ENCODE results near the gene SACS. TPM values are rescaled to one million over a fixed set of nuclear protein-coding genes. Genes with fewer than 3 reads are reported as not detected.

The SACS gene
- total RNA-seq, 1 experiment from 2014 or later, result 53.0 TPM

DNA sequence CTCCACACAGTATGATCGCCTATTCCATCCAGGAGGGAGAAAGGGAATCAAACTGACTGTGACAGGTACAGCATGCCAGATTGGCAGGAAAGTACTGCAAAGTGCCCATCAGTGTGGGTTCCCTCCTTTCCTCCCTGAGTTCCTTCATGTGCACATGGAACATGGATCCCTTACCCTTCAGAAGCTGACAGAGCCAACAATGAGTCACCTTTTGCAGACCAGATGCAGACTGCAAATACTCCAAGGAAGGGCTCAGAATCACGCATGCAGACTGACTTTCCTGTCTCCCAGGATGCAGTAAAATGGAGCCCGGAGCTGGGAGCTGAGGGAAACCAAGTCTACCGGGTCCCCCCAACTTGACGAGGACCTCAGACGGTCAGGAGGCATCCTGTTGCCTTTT lies 41.8 kb downstream of the SACS start:
- no peaks in the 10 kb centered on the region for H3K27me3 Mint-ChIP-seq (ENCODE audit: low read depth)
- H3K18ac ChIP-seq (ENCODE audit: insufficient read length, low read depth, low read length), result no peak overlapping the region
- no peak overlapping the region for H3K27ac ChIP-seq (ENCODE audit: insufficient read length, low read depth, low read length)

More for the DNA sequence above, 41.8 kb downstream of the SACS start:
- no peaks in the 10 kb centered on the region for H4K20me1 ChIP-seq (ENCODE audit: control insufficient read depth, insufficient read depth, insufficient read length)
- H3K4ac ChIP-seq (ENCODE audit: low read depth, low read length), result no peak overlapping the region
- H3K27me3 ChIP-seq (ENCODE audit: insufficient read depth, low read length), result no peaks in the 10 kb centered on the region
- H4K5ac ChIP-seq (ENCODE audit: insufficient read length, low read depth, low read length), result no peak overlapping the region
- no CpG with 5 or more reads among the region's 6 CpGs for WGBS (ENCODE audit: extremely low coverage, insufficient read length, low lambda C conversion rate)
- no peak overlapping the region for H2BK5ac ChIP-seq (ENCODE audit: insufficient read length, low read length)
- no peak overlapping the region for H4K91ac ChIP-seq (ENCODE audit: insufficient read length, low read depth, low read length)
- no peak overlapping the region for H2AK5ac ChIP-seq (ENCODE audit: insufficient read length, low read length)
- H3K23ac ChIP-seq (ENCODE audit: insufficient read length, low read depth, low read length), result no peak overlapping the region
- no peak overlapping the region for H3K4me2 ChIP-seq (ENCODE audit: insufficient read depth, insufficient read length, low read length)
- H3K79me1 ChIP-seq (ENCODE audit: insufficient read depth, low read depth, low read length, poor library complexity, severe bottlenecking), result no peaks in the 10 kb centered on the region
- no peak overlapping the region for H3T11ph ChIP-seq (ENCODE audit: low read length)
- Mint-ChIP-seq H3K36me3 (ENCODE audit: insufficient read depth in 1 of 3, low read depth in 3 of 3) (peaks cover 0 to 4% (median 4%) of the 10 kb centered on the region in 3 experiments; a peak in 2 of 7 replicates), H3K4me3 (no peak overlapping the region), H3K4me1 (no peaks in the 10 kb centered on the region; a peak in 1 of 4 replicates), H3K9me3 (no peaks in the 10 kb centered on the region), H3K27ac (peak overlapping the region in 1 of 3 experiments; percentile 21; a peak in 1 of 7 replicates)
- no peak overlapping the region for H3K14ac ChIP-seq (ENCODE audit: insufficient read depth, low read length)
- H4K8ac ChIP-seq (replicated peaks; ENCODE audit: insufficient read length, low read depth, low read length), result no peak overlapping the region
- no peak overlapping the region for H3K9ac ChIP-seq (ENCODE audit: extremely low read depth, insufficient read length, low read length)
- no peaks in the 10 kb centered on the region for H3K23me2 ChIP-seq (ENCODE audit: insufficient read length, low read depth, low read length, poor library complexity, severe bottlenecking)
- H2BK20ac ChIP-seq (ENCODE audit: low read depth, low read length, poor library complexity, severe bottlenecking), result no peak overlapping the region
- H2AFZ ChIP-seq (ENCODE audit: low read length), result no peak overlapping the region
- DNase-seq, result no peak
- no peak overlapping the region for H3K56ac ChIP-seq (ENCODE audit: insufficient read length, low read depth, low read length)
- no peak for TF ChIP-seq CTCF (conservative IDR thresholded peaks at IDR 0.05)
- H2BK15ac ChIP-seq (ENCODE audit: low read depth, low read length), result no peak overlapping the region
- no peak overlapping the region for H2BK120ac ChIP-seq (ENCODE audit: low read depth, low read length, poor library complexity, severe bottlenecking)
- no peaks in the 10 kb centered on the region for H3K4me1 ChIP-seq (ENCODE audit: insufficient read depth, low read length)
- no peaks in the 10 kb centered on the region for H3K9me3 ChIP-seq (ENCODE audit: control insufficient read depth, low read depth, low read length)
- no peak overlapping the region for H2BK12ac ChIP-seq (ENCODE audit: insufficient read length, low read depth, low read length)
- no peaks in the 10 kb centered on the region for H3K79me2 ChIP-seq (ENCODE audit: insufficient read depth, low read length)
